Dermis blood vessel endothelial cell (primary cell): ENCODE data around the gene NAE1. TPM values are rescaled to one million over a fixed set of nuclear protein-coding genes. Genes with fewer than 3 reads are reported as not detected.

Experiments used
- DNase-seq: peaks from one replicate; pipeline ENCODE4 v3.0.0; 2010
- total RNA-seq: library from RNA; depleted of rRNA; stranded (reverse); fragments of >200 nt; gene quantifications from 2 replicates; pipeline ENCODE4 v1.2.3, GENCODE V29; 2014

The NAE1 gene
- total RNA-seq, 1 donor from 2014 or later: 48.8 TPM

DNA sequence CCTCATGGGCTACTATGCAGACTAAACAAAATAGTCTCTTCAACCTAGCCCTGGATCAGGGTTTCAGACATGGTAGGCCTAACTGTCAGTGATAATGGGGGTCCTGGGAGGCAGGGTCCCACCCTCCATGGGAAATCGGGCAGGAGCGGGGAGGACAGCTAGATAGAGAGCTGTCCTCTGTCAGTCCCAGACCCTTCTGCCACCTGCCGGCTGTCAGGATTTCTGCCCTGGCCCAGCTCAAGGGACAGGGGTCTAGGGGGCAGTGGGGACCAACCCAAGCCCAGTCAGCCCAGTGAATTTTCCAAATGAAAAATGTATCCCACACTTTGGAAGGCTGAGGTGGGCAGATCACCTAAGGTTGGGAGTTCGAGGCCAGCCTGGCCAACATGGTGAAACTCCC is 18.8 kb upstream of the NAE1 start:
- DNase-seq: no peak

DNA sequence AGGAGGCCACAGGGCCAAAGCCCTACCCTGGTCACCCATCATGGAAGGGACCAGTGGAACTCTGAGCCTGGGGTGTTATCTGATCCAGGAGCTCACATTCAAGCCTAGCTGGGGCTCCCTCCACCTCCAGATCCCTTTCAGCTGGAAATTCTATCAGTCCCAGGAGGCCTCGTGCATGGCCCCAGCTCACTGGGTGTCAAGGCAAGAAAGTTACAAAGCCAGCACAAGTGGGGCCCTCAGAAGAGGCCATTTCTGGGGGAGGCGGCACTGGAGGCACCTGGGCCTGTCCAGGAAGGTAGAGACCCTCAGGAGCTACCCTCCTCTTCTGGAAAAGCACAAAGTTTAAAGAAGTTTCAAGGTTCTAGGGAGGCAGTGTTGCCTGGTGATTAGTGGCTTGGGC is 18.2 kb upstream of the NAE1 start:
- no peak for DNase-seq

DNA sequence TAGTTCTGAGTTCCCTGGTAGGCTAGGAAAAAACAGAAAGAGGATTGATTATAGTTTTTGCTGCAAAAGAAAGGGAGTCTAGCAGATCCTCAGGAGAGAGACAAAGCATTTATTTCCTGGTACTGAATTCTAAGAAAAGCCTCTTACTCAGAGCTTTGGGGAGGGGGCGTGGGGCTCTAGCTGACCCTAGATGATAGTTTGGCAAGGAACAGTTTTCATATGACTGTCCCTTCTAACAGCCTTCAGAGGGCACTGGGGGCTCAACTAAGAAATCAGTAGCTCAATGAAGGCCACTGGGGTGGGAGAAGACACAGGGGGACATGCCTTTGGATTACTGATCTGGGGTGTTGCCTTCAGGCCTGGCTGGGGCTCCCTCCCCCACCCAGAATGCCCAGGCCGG is 17.4 kb upstream of the NAE1 start:
- no peak for DNase-seq

GRCh38 chr16:66847533-66848067 is 16.8 kb upstream of the NAE1 start:
- no peak for DNase-seq

- no peak for DNase-seq
Measured at GRCh38 chr16:66846831-66847230, 16.1 kb upstream of the NAE1 start.

DNA sequence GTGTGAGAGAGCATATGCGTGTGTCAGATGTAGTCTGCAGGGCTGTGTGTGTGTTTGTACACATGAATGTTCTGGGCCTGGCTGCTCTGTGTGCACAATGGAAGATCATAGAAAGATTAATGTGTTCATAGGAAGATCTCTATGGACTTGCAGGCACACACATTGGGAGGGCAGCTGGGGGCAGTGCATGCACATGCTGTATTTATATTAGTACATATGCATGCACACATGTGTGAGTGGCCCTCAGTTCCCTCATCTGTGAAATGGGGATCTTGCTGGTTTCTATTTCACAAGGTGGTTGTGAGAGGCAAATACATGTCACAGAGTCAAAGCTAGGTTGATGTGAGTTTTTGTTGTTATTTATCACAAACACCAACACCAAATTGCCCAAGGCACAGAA is 15.5 kb upstream of the NAE1 start:
- DNase-seq: no peak

GRCh38 chr16:66845791-66846221 is 15.0 kb upstream of the NAE1 start:
- no peak for DNase-seq

DNA sequence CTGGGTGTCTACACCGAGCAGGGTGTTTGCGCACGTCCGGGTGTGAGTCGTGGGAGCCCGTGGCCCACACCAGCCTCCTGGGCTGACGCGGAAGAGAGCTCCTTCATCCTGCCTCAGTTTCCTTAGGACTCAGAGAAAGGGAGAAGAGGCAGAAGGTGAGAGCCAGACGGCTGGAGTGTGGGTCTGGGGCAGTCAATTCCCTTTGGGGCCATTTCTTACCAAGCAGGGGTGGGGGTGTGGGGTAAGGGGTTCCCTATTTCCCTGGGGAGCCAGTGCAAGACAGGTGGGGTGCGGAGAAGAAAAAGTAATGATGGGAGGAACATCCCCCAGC is 14.3 kb upstream of the NAE1 start:
- no peak for DNase-seq

- DNase-seq: no peak
Measured at GRCh38 chr16:66844342-66845079, 13.7 kb upstream of the NAE1 start, which contains the start of gene CA7. Gene CA7, plus strand, starts transcription at chr16:66844414. Its CDS starts 74 bp downstream, at chr16:66844488.

DNA sequence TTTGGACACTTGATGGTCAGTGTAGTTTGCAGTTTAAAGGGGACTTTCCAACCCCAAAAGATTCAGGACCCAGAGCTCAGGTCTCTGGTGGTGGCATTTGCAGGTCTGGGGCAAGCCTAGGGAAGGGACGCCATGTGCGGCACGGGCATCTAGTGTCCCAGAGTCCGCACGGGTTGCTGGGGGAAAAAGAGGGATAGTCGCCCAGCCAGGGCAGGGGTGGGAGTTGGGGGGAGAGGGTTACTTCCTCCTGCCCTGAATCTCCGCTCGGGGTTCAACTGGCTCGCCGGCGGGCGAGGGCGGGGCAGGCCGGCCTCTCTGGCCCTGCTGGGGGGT is 13.2 kb upstream of the NAE1 start:
- no peak for DNase-seq

GRCh38 chr16:66843191-66843590 is 12.4 kb upstream of the NAE1 start:
- DNase-seq: no peak

- DNase-seq: no peak
Measured at GRCh38 chr16:66842765-66843164, 12.0 kb upstream of the NAE1 start.

DNA sequence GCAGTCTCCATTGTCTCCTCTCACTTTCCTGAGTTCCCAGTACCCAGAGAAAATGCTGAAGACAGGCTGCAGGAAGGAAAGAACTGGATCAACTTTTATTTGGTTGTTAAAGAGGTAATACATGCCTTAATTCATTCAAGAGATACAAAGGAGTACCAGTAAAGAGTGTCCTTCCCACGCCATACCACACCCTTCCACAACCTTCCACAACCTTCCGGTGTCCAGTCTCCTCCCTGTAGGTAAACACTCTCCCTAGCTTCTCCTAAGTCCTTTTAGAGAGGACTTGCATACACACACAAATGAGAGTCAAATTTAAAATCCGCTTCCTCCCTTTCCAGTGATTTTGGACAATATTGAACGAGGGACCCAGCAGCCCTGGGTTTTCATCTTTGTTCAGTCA is 10.6 kb upstream of the NAE1 start:
- no peak for DNase-seq

GRCh38 chr16:66840883-66841282 is 10.1 kb upstream of the NAE1 start:
- DNase-seq: no peak

GRCh38 chr16:66834746-66835145 is 4.0 kb upstream of the NAE1 start:
- no peak for DNase-seq

DNA sequence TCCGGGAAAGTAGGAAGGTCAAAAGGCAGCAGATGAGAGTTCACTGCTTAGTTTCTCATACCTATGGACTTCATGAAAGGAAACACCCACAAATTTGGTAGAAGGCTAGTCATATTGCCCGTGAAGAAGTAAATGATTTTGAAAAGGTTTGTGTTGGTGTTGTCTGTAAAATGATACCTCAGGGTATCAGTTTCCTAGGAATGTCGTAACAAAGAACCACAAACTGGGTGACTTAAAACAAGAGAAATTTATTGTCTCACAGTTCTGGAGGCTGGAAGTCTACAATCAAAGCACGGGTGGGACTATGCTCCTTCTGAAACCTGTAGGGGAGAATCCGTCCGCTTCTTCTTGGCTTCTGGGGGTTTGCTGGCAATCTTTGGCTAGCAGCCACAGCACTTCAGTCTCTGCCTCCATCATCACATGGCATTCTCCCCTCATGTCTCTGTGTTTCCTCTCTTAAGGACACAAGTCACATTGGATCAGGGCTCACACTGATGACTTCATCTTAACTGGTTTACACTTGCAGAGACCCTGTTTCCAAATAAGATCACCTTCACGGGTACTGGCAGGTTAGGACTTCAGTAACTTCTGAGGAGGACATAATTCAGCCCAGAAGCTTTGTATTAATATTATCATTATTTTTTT is 2.0 kb upstream of the NAE1 start:
- DNase-seq: no peak

DNA sequence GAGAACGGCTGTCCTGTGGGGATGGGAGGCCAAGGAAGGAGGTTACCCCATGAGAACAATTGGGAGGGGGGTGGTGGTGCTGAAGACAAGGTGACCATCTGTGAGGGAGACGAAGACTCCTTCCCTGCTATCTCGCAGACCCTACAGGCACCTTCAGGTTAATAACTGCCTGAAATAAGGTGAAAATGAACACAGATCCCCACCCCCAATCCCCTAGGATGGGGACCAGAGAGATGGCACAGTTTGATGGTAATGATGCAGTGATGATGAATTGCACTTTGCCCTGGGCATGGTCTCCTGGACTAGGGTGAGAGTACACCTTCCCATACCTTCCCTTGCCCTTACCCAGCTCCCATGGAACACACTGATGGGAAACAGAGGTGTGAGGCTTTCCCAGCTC is 1.4 kb upstream of the NAE1 start:
- no peak for DNase-seq

DNA sequence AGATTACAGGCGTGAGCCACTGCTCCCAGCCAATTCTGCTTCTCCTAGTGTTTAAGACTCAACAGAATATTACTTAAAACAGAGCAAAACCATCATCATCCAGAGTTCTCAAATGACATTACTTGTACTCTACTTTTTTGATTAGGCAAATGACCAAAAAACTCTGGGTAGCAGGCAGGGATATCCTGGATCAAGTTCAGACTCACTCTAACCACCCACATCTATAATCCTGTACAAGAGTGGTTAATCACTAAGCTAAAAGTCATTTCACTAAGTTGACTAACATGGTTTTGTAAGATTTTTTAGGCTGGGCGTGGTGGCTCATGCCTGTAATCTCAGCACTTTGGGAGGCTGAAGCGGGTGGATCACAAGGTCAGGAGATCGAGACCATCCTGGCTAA is 6.8 kb downstream of the NAE1 start:
- no peak for DNase-seq

DNA sequence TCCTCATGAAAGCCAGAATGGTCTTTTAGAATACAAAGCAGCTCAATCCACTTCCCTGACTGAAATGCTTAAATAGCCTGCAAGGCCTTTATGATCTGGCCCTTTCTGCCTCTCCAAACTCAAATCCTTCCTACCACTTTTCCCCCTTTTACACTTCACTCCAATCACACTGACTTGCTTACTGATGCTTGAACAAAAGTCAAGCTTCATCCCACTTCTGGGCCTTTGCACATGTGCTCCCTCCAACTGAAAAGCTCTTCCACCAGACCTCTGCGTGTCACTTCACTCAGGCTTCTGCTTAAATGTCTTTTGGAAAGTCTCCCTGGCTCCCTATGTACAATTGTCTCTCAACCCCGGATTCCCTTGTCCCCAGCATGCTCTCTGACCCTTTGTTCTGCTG is 16.0 kb downstream of the NAE1 start:
- DNase-seq: no peak

DNA sequence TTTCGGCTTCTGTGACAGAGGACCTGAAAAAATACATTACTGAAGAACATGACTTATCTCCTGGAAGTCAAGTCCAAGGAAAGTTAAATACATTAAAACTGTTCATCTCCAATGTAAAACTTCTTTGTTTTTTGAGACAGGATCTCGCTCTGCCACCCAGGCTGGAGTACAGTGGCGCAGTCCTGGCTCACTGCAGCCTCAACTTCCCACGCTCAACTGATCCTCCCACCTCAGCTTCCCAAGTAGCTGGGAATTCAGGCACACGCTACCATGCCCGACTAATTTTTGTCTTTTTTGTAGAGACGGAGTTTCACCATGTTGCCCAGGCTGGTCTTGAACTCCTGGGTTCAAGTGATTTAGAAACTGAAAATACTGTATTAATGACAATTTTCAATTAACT is 19.7 kb downstream of the NAE1 start:
- DNase-seq: no peak

DNA sequence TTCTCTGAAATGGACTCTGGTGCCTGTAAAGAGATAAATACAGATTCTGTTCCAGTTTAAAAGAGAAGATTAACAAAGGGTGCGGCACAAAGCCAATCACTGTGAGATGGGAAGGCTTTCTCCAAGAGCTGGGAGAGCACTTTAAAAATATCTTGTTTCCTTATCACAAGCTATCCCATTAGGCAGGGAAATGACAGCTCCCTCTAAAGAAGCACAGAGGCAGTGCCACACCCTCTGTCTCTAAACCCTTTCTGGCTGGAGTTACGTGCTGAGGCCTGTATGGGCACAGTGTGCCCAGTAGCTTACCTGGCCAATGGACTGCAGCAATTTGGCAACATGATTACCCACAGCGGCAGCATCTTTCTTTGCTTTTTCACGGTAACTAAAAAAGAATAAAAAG is 20.4 kb downstream of the NAE1 start:
- no peak for DNase-seq

DNA sequence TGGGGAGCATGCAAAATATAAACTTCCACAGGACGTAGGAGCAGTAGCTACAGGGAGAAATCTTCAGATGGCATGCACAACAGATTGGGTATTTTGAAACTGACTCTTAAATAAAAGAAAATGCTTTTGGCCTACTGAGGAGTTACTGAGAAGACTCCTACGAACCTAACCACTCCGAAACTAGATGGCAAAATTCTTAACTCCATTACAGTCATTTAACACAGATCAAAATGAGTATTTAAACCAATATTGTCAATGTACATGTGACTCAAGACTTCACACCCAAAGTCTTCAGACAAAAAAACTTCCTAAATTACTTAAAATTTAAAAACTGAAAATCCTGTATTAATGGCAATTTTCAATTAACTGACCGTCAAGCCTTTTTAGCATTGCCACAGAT is 21.0 kb downstream of the NAE1 start:
- no peak for DNase-seq

- no peak for DNase-seq
Measured at GRCh38 chr16:66802159-66802558, 28.6 kb downstream of the NAE1 start.

DNA sequence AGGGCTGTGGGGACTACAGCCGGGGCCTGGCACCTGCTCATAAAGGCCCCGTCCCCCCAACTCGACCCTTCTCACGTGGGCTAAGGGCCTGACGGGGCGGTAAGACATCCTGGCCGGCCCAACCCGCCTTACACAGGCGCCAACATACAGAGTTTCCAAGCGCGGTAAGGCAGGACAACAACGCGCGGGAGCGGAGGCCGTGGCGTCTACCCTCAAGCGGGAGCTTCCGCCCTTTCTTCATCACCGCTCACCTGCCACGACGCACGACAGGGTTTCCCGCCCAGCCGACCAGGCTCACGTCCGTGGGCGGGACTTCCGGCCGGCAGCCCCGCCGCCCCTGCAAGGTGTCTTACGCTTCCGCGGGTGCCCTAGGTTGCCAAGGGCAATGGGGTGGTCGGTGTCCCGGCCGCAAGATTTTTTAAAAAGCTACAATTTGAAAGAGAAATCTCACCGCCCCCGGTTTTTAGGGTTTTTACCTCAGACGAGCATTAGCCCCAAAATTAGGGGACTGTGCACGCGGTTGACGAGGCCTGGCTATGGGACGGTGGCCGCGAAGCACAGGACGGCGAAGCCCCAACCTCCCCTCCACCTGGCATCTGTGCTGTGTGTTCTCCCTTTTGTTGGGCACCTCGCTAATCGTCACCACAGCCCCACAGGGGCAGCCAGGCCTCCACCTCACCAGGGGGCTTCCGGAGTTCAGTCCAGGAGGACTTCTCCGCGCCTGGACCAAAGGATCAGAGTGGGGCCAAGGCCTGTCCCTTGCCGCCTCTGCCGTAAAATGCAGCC is 29.3 kb downstream of the NAE1 start, which contains the start of gene TERB1:
Gene TERB1 (minus strand): TSS at position 265 of the 786 bp plus-strand sequence. CDS start 4,786 bp downstream, outside the sequence.
- DNase-seq: no peak
